Measurements from ENCODE around the gene PFN3.

DNA sequence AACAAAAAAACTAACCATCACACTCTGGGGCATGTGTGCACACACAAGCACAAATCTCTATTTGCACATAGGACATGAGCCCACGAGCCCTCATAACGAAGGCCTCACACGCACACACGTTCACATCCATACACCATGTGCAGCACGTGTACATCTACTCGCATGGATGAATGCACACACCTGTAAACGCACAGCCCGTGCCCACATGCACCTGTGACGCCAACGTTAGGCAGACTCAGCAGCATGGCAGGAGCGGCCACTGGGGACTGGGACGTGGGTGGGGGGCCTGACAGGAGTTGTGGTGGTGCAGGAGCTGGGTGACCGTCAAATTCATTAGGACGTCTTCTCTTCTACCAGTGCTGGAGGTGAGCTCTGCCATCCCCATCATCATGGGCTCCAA is 13.1 kb downstream of the PFN3 start:
- TF ChIP-seq GATA2 (IDR thresholded peaks at IDR 0.05; ENCODE audit: low read depth, low read length) (no peak), GATA3 (IDR thresholded peaks at IDR 0.05; ENCODE audit: low read depth, low read length) (no peak)

All from SH-SY5Y (cell line).